Neural cell (in vitro differentiated cells): ENCODE results near the gene TPSD1.

Experiments used
- EP300 ChIP-seq: fragments of 450-650 bp; conservative IDR thresholded peaks from 2 replicates; pipeline ENCODE4 v1.6.1; 2014; ENCODE audit warnings: antibody characterized with exemption, mild to moderate bottlenecking, moderate library complexity; ENCODE audit not compliant: poor library complexity, severe bottlenecking
- EZH2 ChIP-seq: fragments of 200-600, 300-800 bp; shearing (Covaris generic), sonication (generic); IDR thresholded peaks from 2 replicates; pipeline ENCODE4 v1.6.1; 2014; ENCODE audit warnings: antibody characterized with exemption, low read length, borderline replicate concordance, mild to moderate bottlenecking; ENCODE audit not compliant: insufficient read depth, poor library complexity, severe bottlenecking
- MXI1 ChIP-seq: fragments of 450-650 bp; conservative IDR thresholded peaks from 2 replicates; pipeline ENCODE4 v1.6.1; 2014; ENCODE audit warnings: antibody characterized with exemption, mild to moderate bottlenecking; ENCODE audit not compliant: poor library complexity, severe bottlenecking
- POLR2AphosphoS5 ChIP-seq: IDR thresholded peaks from 2 replicates; pipeline ENCODE4 v1.6.1; 2012
- RAD21 ChIP-seq: fragments of 450-650 bp; conservative IDR thresholded peaks from 2 replicates; pipeline ENCODE4 v1.6.1; 2014; ENCODE audit warnings: antibody characterized with exemption, mild to moderate bottlenecking, moderate library complexity
- SMC3 ChIP-seq: fragments of 450-650 bp; conservative IDR thresholded peaks from 2 replicates; pipeline ENCODE4 v1.6.1; 2014; ENCODE audit warnings: antibody characterized with exemption, mild to moderate bottlenecking, moderate library complexity; ENCODE audit not compliant: poor library complexity
- TAF1 ChIP-seq: IDR thresholded peaks from 2 replicates; pipeline ENCODE4 v1.6.1; 2012; ENCODE audit warnings: low read depth
- TF ChIP-seq, protein P1 (sequence below): IDR thresholded peaks from 2 replicates; pipeline ENCODE4 v1.6.1; 2012; ENCODE audit warnings: borderline replicate concordance
- TF ChIP-seq, protein P2 (sequence below): fragments of 450-650 bp; IDR thresholded peaks from 2 replicates; pipeline ENCODE4 v1.5.1; 2014; ENCODE audit warnings: antibody characterized with exemption, mild to moderate bottlenecking, moderate library complexity; ENCODE audit not compliant: poor library complexity, severe bottlenecking

GRCh38 chr16:1265826-1266225, 10.0 kb downstream of the TPSD1 start:
- TF ChIP-seq, protein P1, sequence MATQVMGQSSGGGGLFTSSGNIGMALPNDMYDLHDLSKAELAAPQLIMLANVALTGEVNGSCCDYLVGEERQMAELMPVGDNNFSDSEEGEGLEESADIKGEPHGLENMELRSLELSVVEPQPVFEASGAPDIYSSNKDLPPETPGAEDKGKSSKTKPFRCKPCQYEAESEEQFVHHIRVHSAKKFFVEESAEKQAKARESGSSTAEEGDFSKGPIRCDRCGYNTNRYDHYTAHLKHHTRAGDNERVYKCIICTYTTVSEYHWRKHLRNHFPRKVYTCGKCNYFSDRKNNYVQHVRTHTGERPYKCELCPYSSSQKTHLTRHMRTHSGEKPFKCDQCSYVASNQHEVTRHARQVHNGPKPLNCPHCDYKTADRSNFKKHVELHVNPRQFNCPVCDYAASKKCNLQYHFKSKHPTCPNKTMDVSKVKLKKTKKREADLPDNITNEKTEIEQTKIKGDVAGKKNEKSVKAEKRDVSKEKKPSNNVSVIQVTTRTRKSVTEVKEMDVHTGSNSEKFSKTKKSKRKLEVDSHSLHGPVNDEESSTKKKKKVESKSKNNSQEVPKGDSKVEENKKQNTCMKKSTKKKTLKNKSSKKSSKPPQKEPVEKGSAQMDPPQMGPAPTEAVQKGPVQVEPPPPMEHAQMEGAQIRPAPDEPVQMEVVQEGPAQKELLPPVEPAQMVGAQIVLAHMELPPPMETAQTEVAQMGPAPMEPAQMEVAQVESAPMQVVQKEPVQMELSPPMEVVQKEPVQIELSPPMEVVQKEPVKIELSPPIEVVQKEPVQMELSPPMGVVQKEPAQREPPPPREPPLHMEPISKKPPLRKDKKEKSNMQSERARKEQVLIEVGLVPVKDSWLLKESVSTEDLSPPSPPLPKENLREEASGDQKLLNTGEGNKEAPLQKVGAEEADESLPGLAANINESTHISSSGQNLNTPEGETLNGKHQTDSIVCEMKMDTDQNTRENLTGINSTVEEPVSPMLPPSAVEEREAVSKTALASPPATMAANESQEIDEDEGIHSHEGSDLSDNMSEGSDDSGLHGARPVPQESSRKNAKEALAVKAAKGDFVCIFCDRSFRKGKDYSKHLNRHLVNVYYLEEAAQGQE, result no peak
- TF ChIP-seq, protein P2, sequence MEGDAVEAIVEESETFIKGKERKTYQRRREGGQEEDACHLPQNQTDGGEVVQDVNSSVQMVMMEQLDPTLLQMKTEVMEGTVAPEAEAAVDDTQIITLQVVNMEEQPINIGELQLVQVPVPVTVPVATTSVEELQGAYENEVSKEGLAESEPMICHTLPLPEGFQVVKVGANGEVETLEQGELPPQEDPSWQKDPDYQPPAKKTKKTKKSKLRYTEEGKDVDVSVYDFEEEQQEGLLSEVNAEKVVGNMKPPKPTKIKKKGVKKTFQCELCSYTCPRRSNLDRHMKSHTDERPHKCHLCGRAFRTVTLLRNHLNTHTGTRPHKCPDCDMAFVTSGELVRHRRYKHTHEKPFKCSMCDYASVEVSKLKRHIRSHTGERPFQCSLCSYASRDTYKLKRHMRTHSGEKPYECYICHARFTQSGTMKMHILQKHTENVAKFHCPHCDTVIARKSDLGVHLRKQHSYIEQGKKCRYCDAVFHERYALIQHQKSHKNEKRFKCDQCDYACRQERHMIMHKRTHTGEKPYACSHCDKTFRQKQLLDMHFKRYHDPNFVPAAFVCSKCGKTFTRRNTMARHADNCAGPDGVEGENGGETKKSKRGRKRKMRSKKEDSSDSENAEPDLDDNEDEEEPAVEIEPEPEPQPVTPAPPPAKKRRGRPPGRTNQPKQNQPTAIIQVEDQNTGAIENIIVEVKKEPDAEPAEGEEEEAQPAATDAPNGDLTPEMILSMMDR, result no peak
- TF ChIP-seq EP300, result no peak
- no peak for TF ChIP-seq EZH2
- no peak for TF ChIP-seq MXI1
- TF ChIP-seq RAD21, result no peak
- TF ChIP-seq POLR2AphosphoS5, result no peak
- TF ChIP-seq TAF1, result no peak
- TF ChIP-seq SMC3, result no peak
